GM12801 (cell line): ENCODE measurements around the gene CNKSR3.

ENCODE experiments used
- TF ChIP-seq, protein P1 (sequence below): IDR thresholded peaks from one replicate; pipeline ENCODE4 v1.5.1; 2011; ENCODE audit warnings: control low read depth; ENCODE audit not compliant: insufficient read length; ENCODE audit errors: extremely low read depth

CNKSR3 gene

DNA sequence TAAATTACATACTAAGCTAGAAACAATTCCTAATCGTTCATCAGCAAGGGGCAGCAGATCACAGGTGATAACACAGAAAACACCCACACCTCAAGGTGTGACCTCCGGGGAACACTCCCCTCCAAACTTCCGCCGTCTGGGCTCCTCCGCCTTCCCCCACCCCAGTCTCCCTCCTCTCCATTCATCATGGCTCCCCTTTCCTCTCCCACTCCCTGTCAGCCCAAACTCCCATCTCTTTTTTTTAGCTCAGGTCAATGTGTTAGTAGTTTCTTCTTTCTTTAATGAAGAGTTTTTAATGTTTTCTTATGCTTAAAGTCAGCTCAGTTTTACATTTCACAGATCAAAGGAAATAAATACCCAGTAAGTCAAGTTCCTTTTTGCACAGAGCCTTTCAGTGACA is 20.7 kb downstream of the CNKSR3 start:
- TF ChIP-seq, protein P1, sequence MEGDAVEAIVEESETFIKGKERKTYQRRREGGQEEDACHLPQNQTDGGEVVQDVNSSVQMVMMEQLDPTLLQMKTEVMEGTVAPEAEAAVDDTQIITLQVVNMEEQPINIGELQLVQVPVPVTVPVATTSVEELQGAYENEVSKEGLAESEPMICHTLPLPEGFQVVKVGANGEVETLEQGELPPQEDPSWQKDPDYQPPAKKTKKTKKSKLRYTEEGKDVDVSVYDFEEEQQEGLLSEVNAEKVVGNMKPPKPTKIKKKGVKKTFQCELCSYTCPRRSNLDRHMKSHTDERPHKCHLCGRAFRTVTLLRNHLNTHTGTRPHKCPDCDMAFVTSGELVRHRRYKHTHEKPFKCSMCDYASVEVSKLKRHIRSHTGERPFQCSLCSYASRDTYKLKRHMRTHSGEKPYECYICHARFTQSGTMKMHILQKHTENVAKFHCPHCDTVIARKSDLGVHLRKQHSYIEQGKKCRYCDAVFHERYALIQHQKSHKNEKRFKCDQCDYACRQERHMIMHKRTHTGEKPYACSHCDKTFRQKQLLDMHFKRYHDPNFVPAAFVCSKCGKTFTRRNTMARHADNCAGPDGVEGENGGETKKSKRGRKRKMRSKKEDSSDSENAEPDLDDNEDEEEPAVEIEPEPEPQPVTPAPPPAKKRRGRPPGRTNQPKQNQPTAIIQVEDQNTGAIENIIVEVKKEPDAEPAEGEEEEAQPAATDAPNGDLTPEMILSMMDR, result no peak

DNA sequence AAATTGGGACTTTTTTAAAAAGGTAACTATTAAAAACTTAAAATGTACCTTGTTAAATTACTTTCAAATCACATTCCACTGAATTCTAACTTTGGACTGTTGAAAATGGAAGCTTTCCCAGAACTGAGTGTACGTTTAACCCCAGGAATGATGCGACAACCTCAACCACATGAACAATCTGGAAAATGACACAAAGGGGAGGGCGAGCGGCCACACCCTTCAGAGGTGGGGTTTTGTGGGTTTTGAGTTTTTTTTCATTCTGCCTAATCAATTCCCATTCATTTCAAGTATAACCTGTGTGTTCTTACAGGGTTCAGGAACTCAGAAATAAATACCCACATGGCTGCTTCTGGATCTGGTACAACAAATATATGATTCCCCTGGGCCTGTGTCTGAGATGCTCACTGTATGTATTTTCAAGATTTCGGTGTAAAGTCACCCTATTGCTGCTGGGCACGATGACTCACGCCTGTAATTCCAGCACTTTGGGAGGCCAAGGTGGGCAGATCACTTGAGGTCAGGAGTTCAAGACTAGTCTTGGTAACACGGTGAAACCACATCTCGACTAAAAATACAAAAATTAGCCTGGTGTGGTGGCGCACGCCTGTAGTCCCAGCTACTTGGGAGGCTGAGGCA is 21.6 kb downstream of the CNKSR3 start:
- TF ChIP-seq, protein P1, result no peak

DNA sequence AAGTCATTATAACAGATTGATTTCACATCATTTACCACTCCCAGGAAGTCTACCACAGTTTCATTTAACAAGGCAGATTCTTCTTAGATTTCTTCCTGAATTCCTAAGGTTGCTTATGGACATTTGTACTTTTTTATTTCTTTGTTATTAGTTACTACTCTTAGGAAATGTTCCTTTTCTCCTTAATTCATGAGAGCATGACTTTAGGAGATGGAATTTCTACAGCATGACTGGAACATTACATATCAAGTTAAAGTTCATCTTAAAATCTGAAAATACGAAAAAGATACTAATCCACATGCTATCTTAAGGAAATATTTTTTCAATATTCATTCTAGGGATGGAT is 22.3 kb downstream of the CNKSR3 start:
- TF ChIP-seq, protein P1, result no peak

DNA sequence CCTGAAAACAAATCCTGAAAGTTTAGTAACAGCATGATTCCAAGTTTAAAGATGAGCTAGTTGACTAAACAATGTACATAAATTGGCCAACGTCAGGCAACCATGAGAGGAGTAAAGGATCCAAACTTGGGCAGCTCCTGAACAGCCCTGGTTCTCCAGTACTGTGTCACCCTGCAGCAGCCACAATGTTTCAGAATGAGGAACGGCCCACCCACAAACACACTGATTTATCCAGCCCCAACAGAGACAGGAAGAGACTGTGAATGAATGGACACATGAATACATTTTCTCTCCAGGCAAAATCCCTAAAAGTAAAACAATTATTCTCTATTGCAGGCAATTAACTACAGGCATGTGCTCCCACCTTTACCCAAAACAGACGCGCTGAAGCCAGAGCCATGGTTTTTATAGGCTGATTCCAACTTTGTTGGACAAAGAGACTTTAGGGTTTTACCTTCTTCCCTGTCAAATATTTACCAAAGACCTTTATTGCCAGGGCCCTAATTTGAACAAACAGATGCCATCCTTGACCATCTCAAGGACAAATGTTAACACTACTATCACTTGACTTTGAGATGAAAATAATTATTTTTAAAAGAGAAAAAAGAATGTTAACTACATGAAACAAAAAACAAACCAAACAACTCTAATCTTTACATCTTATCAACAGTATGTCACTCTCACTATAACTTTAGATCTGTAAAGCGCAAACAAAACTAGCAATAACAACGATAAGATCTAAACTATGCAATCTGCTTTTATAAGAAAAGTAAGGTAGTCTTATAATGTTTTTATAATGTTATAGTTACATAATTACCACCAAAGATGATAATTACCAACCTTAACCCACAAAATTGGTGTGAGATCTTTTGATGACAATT is 22.9 kb downstream of the CNKSR3 start:
- TF ChIP-seq, protein P1, result no peak

DNA sequence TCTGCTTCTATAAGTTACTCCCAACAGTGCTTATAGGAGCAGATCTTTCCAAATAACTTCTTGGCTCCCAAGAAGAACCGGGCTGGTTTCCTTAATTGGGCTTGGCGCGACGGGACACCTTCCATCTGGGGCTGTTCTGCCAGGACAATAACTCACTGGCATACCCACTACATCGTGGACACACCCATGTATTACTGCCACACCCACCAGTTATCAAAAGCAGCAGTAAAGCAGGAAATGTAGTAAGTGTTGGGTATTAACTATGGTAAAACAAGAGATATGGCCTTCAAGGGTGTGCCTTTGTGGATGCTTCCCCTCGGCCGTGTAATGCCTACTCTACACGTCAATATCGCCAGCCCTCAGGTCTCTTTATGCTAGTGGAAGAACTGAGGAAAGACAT is 24.7 kb downstream of the CNKSR3 start:
- TF ChIP-seq, protein P1, result no peak

DNA sequence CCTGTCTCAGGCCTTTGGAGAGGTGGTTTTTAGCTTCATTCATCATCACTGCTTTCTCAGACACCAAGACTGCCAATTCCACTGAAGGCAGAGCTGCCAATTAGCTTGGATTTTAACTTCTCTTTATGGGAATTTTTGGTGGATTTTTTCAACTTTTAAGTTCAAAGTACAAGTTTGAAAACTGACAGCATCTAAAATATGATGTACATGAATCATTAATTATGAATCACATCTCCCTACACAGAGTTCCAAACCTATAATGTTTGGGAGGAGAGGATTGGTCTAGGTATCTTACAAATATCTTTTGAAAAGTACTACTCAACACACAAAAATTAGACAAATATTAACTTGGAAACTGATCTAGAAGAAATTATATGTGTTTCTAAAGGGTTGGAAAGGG is 25.5 kb downstream of the CNKSR3 start:
- TF ChIP-seq, protein P1, result no peak

DNA sequence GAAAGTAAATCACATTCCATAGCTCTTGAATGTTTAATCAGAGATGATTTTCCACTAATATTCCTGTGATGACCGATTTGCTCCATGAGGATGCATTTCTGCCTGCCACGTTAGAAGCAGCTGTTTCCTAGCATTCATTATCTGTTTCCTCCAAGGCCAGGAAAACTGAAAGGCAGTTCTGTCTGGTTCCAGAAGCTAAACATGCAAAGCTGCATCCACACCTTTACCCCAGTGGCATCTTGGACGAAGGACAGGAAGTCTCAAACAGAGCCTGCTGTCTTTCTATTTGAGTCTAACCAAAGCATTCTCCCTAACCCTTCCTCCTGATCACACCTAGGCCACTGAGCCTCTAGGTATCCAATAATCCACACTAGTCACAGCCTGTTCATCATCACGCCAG is 27.6 kb downstream of the CNKSR3 start:
- TF ChIP-seq, protein P1, result no peak
